WTC11 (cell line): ENCODE data around the gene RFC3. TPM values are rescaled to one million over a fixed set of nuclear protein-coding genes. Genes with fewer than 3 reads are reported as not detected.

Experiments used
- ATAC-seq: fragments of 200-7000 bp; cut with Tn5 transposase; 2 replicates; pipeline ENCODE4 v1.10.0; 2021; ENCODE audit warnings: mild to moderate bottlenecking, moderate library complexity
- CTCF ChIA-PET: fragments of 300-600 bp; sonication (Branson Sonifier 250); formaldehyde crosslinking; loops from one replicate; lab custom pipeline; 2021; ENCODE audit warnings: antibody characterized with exemption; lab: Charles Lee
- POLR2A ChIA-PET: fragments of 350-600 bp; sonication (Branson Sonifier 250); formaldehyde crosslinking; loops from one replicate; lab custom pipeline; 2021; ENCODE audit warnings: antibody characterized with exemption; lab: Charles Lee
- DNase-seq: peaks from one replicate; pipeline ENCODE4 v3.0.0; 2021; ENCODE audit warnings: low spot score
- H3K27ac Mint-ChIP-seq: 2 replicates; pipeline ENCODE4 v1.8.0; 2021; ENCODE audit warnings: mixed read lengths
- H3K27me3 Mint-ChIP-seq: 2 replicates; pipeline ENCODE4 v1.8.0; 2021; ENCODE audit warnings: low read depth, mild to moderate bottlenecking, moderate library complexity, mixed read lengths
- H3K36me3 Mint-ChIP-seq: 2 replicates; pipeline ENCODE4 v1.8.0; 2021; ENCODE audit warnings: mixed read lengths
- H3K4me1 Mint-ChIP-seq: 2 replicates; pipeline ENCODE4 v1.8.0; 2022; ENCODE audit warnings: mixed read lengths
- H3K4me3 Mint-ChIP-seq: 2 replicates; pipeline ENCODE4 v1.8.0; 2021; ENCODE audit warnings: mild to moderate bottlenecking, moderate library complexity, mixed read lengths
- H3K9me3 Mint-ChIP-seq: 2 replicates; pipeline ENCODE4 v1.8.0; 2021; ENCODE audit warnings: mixed read lengths
- CREM ChIP-seq: sonication (generic); formaldehyde crosslinking; IDR thresholded peaks from 2 replicates; pipeline ENCODE4 v1.8.1; 2022; ENCODE audit warnings: mild to moderate bottlenecking, missing genetic modification reagents, moderate library complexity
- EMX1 ChIP-seq: fragments of 250-450 bp; sonication (Bioruptor Pico); IDR thresholded peaks from 2 replicates; pipeline ENCODE4 v1.8.0; 2021; ENCODE audit warnings: mild to moderate bottlenecking
- GRHL2 ChIP-seq: fragments of 250-450 bp; sonication (Bioruptor Pico); IDR thresholded peaks from 2 replicates; pipeline ENCODE4 v1.8.0; 2022; ENCODE audit warnings: mild to moderate bottlenecking, moderate library complexity; ENCODE audit not compliant: insufficient replicate concordance, severe bottlenecking
- MXD4 ChIP-seq: fragments of 250-450 bp; sonication (Bioruptor Pico); IDR thresholded peaks from 2 replicates; pipeline ENCODE4 v1.8.0; 2021; ENCODE audit warnings: mild to moderate bottlenecking, moderate library complexity, borderline replicate concordance
- NR3C1 ChIP-seq: sonication (generic); formaldehyde crosslinking; conservative IDR thresholded peaks from 2 replicates; pipeline ENCODE4 v1.8.1; 2023; ENCODE audit warnings: low read depth, mild to moderate bottlenecking, missing genetic modification reagents
- OVOL2 ChIP-seq: fragments of 250-450 bp; sonication (Bioruptor Pico); IDR thresholded peaks from 2 replicates; pipeline ENCODE4 v1.9.0; 2021; ENCODE audit warnings: mild to moderate bottlenecking, borderline replicate concordance
- PRRX2 ChIP-seq: fragments of 250-450 bp; sonication (Bioruptor Pico); IDR thresholded peaks from 2 replicates; pipeline ENCODE4 v1.8.0; 2021; ENCODE audit warnings: mild to moderate bottlenecking
- RORB ChIP-seq: fragments of 250-450 bp; sonication (Bioruptor Pico); IDR thresholded peaks from 2 replicates; pipeline ENCODE4 v1.9.0; 2021; ENCODE audit warnings: mild to moderate bottlenecking
- SMAD3 ChIP-seq: sonication (generic); formaldehyde crosslinking; IDR thresholded peaks from 2 replicates; pipeline ENCODE4 v1.8.0; 2022; ENCODE audit warnings: missing genetic modification reagents, mild to moderate bottlenecking, borderline replicate concordance
- SOX15 ChIP-seq: fragments of 250-450 bp; sonication (Bioruptor Pico); IDR thresholded peaks from 2 replicates; pipeline ENCODE4 v1.9.0; 2021; ENCODE audit warnings: mild to moderate bottlenecking
- SP1 ChIP-seq: sonication (generic); formaldehyde crosslinking; conservative IDR thresholded peaks from 2 replicates; pipeline ENCODE4 v1.8.1; 2022; ENCODE audit warnings: missing genetic modification reagents
- TP53 ChIP-seq: sonication (generic); formaldehyde crosslinking; IDR thresholded peaks from 2 replicates; pipeline ENCODE4 v1.8.1; 2023; ENCODE audit warnings: mild to moderate bottlenecking, missing genetic modification reagents
- total RNA-seq: library from RNA; stranded (reverse); gene quantifications from 3 replicates; pipeline ENCODE4 v1.2.3, GENCODE V29; 2021
- TF ChIP-seq, protein P1 (sequence below): sonication (generic); formaldehyde crosslinking; IDR thresholded peaks from 2 replicates; pipeline ENCODE4 v1.8.1; 2022; ENCODE audit warnings: mild to moderate bottlenecking, moderate library complexity, missing genetic modification reagents
- TF ChIP-seq, protein P2 (sequence below): fragments of 250-450 bp; sonication (Bioruptor Pico); IDR thresholded peaks from 2 replicates; pipeline ENCODE4 v2.1.2; 2022; ENCODE audit warnings: mild to moderate bottlenecking, moderate library complexity
- TF ChIP-seq, protein P3 (sequence below): sonication (generic); formaldehyde crosslinking; IDR thresholded peaks from 2 replicates; pipeline ENCODE4 v1.8.0; 2022; ENCODE audit warnings: mild to moderate bottlenecking, missing genetic modification reagents
- TF ChIP-seq, protein P4 (sequence below): sonication (generic); formaldehyde crosslinking; IDR thresholded peaks from 2 replicates; pipeline ENCODE4 v1.8.1; 2022; ENCODE audit warnings: low read depth, mild to moderate bottlenecking, moderate library complexity, missing genetic modification reagents, borderline replicate concordance
- TF ChIP-seq, protein P5 (sequence below): sonication (generic); formaldehyde crosslinking; IDR thresholded peaks from 2 replicates; pipeline ENCODE4 v1.8.1; 2023; ENCODE audit warnings: mild to moderate bottlenecking, moderate library complexity, missing genetic modification reagents
- TF ChIP-seq, protein P6 (sequence below): sonication (generic); formaldehyde crosslinking; IDR thresholded peaks from 2 replicates; pipeline ENCODE4 v1.8.0; 2022; ENCODE audit warnings: missing genetic modification reagents
- TF ChIP-seq, protein P7 (sequence below): sonication (generic); formaldehyde crosslinking; IDR thresholded peaks from 2 replicates; pipeline ENCODE4 v1.8.0; 2023; ENCODE audit warnings: mild to moderate bottlenecking, missing genetic modification reagents

The RFC3 gene
- total RNA-seq, 1 experiment from 2014 or later = 37.0 TPM

DNA sequence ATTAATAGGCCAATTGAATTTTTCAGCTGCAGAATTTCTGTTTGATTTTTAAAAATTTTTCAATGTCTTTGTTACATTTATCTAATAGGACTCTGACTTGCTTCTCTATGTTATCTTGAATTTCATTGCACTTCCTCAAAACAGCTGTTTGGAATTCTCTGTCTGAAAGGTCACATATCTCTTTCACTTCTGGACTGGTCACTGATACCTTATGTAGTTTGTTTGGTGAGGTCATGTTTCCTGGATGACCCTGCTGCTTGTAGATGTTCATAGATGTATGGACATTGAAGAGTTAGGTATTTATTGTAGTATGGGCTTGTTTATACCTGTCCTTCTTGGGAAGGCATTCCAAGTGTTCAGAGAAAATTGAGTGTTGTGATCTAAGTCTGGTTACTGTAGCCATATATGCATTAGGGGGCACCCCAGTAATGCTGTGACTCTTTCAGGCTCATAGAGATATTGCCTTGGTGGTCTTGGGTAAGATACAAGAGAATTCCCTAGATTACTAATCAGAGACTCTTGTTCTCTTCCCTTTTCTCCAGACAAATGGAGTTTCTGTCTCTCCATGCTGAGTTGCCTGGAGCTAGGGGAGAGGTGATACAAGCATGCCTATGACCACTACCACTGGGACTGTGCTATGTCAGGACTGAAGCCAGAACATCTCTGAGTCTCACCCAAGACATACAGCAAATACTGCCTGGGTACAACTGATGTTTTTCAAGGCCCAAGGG is 27.8 kb downstream of the RFC3 start:
- Mint-ChIP-seq H3K4me3 (no peak overlapping the region), H3K9me3 (no peaks in the 10 kb centered on the region), H3K27me3 (no peaks in the 10 kb centered on the region), H3K4me1 (no peaks in the 10 kb centered on the region), H3K27ac (peak overlapping the region; percentile 44; the same call in 1 of the 2 replicates), H3K36me3 (peaks cover 20% of the 10 kb centered on the region; the same call in 1 of the 2 replicates)
- no peak for ATAC-seq
- no peak for DNase-seq
- TF ChIP-seq MXD4 (CRISPR knock-in tag) (no peak), SMAD3 (CRISPR knock-in tag) (no peak), GRHL2 (CRISPR knock-in tag) (no peak), SP1 (CRISPR knock-in tag) (no peak), PRRX2 (no peak), CREM (no peak), NR3C1 (CRISPR knock-in tag) (no peak), OVOL2 (CRISPR knock-in tag) (no peak), RORB (CRISPR knock-in tag) (no peak), TP53 (CRISPR knock-in tag) (no peak), SOX15 (CRISPR knock-in tag) (no peak), EMX1 (CRISPR knock-in tag) (no peak)
- TF ChIP-seq, protein P1, sequence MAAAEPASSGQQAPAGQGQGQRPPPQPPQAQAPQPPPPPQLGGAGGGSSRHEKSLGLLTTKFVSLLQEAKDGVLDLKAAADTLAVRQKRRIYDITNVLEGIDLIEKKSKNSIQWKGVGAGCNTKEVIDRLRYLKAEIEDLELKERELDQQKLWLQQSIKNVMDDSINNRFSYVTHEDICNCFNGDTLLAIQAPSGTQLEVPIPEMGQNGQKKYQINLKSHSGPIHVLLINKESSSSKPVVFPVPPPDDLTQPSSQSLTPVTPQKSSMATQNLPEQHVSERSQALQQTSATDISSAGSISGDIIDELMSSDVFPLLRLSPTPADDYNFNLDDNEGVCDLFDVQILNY (CRISPR knock-in tag) = no peak
- TF ChIP-seq, protein P2, sequence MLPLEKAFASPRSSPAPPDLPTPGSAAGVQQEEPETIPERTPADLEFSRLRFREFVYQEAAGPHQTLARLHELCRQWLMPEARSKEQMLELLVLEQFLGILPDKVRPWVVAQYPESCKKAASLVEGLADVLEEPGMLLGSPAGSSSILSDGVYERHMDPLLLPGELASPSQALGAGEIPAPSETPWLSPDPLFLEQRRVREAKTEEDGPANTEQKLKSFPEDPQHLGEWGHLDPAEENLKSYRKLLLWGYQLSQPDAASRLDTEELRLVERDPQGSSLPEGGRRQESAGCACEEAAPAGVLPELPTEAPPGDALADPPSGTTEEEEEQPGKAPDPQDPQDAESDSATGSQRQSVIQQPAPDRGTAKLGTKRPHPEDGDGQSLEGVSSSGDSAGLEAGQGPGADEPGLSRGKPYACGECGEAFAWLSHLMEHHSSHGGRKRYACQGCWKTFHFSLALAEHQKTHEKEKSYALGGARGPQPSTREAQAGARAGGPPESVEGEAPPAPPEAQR (CRISPR knock-in tag) = no peak
- TF ChIP-seq, protein P3, sequence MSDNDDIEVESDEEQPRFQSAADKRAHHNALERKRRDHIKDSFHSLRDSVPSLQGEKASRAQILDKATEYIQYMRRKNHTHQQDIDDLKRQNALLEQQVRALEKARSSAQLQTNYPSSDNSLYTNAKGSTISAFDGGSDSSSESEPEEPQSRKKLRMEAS (CRISPR knock-in tag) = no peak
- TF ChIP-seq, protein P4, sequence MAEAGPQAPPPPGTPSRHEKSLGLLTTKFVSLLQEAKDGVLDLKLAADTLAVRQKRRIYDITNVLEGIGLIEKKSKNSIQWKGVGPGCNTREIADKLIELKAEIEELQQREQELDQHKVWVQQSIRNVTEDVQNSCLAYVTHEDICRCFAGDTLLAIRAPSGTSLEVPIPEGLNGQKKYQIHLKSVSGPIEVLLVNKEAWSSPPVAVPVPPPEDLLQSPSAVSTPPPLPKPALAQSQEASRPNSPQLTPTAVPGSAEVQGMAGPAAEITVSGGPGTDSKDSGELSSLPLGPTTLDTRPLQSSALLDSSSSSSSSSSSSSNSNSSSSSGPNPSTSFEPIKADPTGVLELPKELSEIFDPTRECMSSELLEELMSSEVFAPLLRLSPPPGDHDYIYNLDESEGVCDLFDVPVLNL (CRISPR knock-in tag) = no peak
- TF ChIP-seq, protein P5, sequence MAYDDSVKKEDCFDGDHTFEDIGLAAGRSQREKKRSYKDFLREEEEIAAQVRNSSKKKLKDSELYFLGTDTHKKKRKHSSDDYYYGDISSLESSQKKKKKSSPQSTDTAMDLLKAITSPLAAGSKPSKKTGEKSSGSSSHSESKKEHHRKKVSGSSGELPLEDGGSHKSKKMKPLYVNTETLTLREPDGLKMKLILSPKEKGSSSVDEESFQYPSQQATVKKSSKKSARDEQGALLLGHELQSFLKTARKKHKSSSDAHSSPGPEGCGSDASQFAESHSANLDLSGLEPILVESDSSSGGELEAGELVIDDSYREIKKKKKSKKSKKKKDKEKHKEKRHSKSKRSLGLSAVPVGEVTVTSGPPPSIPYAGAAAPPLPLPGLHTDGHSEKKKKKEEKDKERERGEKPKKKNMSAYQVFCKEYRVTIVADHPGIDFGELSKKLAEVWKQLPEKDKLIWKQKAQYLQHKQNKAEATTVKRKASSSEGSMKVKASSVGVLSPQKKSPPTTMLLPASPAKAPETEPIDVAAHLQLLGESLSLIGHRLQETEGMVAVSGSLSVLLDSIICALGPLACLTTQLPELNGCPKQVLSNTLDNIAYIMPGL (CRISPR knock-in tag) = no peak
- TF ChIP-seq, protein P6, sequence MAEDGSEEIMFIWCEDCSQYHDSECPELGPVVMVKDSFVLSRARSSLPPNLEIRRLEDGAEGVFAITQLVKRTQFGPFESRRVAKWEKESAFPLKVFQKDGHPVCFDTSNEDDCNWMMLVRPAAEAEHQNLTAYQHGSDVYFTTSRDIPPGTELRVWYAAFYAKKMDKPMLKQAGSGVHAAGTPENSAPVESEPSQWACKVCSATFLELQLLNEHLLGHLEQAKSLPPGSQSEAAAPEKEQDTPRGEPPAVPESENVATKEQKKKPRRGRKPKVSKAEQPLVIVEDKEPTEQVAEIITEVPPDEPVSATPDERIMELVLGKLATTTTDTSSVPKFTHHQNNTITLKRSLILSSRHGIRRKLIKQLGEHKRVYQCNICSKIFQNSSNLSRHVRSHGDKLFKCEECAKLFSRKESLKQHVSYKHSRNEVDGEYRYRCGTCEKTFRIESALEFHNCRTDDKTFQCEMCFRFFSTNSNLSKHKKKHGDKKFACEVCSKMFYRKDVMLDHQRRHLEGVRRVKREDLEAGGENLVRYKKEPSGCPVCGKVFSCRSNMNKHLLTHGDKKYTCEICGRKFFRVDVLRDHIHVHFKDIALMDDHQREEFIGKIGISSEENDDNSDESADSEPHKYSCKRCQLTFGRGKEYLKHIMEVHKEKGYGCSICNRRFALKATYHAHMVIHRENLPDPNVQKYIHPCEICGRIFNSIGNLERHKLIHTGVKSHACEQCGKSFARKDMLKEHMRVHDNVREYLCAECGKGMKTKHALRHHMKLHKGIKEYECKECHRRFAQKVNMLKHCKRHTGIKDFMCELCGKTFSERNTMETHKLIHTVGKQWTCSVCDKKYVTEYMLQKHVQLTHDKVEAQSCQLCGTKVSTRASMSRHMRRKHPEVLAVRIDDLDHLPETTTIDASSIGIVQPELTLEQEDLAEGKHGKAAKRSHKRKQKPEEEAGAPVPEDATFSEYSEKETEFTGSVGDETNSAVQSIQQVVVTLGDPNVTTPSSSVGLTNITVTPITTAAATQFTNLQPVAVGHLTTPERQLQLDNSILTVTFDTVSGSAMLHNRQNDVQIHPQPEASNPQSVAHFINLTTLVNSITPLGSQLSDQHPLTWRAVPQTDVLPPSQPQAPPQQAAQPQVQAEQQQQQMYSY (CRISPR knock-in tag) = no peak
- TF ChIP-seq, protein P7, sequence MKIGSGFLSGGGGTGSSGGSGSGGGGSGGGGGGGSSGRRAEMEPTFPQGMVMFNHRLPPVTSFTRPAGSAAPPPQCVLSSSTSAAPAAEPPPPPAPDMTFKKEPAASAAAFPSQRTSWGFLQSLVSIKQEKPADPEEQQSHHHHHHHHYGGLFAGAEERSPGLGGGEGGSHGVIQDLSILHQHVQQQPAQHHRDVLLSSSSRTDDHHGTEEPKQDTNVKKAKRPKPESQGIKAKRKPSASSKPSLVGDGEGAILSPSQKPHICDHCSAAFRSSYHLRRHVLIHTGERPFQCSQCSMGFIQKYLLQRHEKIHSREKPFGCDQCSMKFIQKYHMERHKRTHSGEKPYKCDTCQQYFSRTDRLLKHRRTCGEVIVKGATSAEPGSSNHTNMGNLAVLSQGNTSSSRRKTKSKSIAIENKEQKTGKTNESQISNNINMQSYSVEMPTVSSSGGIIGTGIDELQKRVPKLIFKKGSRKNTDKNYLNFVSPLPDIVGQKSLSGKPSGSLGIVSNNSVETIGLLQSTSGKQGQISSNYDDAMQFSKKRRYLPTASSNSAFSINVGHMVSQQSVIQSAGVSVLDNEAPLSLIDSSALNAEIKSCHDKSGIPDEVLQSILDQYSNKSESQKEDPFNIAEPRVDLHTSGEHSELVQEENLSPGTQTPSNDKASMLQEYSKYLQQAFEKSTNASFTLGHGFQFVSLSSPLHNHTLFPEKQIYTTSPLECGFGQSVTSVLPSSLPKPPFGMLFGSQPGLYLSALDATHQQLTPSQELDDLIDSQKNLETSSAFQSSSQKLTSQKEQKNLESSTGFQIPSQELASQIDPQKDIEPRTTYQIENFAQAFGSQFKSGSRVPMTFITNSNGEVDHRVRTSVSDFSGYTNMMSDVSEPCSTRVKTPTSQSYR (CRISPR knock-in tag) = no peak
- ChIA-PET CTCF (no interaction called here), POLR2A (no interaction called here)
